Measurements from ENCODE around the gene LCN2. TPM values are rescaled to one million over a fixed set of nuclear protein-coding genes. Genes with fewer than 3 reads are reported as not detected.

The LCN2 gene
- total RNA-seq (10 to 100 TPM in 1 of 9 donors, 1 to 10 TPM in 4, under 1 TPM in 1, not detected in 3; 0.33 to 48.2 (median 1.2) TPM), polyA plus RNA-seq (1 to 10 TPM in 2 of 3 donors, under 1 TPM in 1; 0.37 to 1.9 (median 1.7) TPM)
- long read RNA-seq, donor 1 = 0 reads
- long read RNA-seq, donor 2 = 0 reads
- long read RNA-seq, donor 3 = 0 reads
- long read RNA-seq, donor 4 = 0 reads
- long read RNA-seq, donor 5 = 0 reads
- long read RNA-seq, donor 6 = 0 reads
- long read RNA-seq, donor 7 = 0 reads
- long read RNA-seq, donor 8, partial matches to known transcripts = 0 of 1 reads
- long read RNA-seq, donor 8, other reads (novel, unspliced or antisense) = 0 of 1 reads
- long read RNA-seq, donor 9 = 0 reads
- long read RNA-seq, donor 10 = 0 reads

DNA sequence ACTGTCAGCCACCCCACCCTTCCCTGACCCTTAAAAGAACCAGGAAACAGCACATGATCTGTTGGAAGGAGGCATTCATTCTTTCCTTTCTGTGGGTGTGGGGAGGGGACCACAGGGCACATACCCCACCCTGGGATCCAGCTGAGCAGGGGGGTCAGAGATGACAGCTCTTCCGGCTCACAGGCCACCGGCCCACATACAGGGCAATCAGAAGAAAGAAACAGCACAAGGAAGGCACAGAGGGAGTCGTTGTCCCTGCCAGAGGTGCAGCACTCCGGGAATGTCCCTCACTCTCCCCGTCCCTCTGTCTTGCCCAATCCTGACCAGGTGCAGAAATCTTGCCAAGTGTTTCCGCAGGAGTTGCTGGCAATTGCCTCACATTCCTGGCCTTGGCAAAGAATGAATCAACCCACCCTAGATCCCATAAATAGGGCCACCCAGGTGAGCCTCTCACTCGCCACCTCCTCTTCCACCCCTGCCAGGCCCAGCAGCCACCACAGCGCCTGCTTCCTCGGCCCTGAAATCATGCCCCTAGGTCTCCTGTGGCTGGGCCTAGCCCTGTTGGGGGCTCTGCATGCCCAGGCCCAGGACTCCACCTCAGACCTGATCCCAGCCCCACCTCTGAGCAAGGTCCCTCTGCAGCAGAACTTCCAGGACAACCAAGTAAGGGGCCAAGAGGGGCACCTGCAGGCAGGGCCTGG is at the start of gene LCN2:
Gene LCN2, plus strand, starts transcription at position 453 of the 701 bp plus-strand sequence. Its CDS starts 73 bp downstream, at position 526.
- Histone ChIP-seq H3K36me3 (replicated peaks in 1 of 2) (no peaks in the 10 kb centered on the region), H3K4me3 (no peak within 1 kb of the TSS)

DNA sequence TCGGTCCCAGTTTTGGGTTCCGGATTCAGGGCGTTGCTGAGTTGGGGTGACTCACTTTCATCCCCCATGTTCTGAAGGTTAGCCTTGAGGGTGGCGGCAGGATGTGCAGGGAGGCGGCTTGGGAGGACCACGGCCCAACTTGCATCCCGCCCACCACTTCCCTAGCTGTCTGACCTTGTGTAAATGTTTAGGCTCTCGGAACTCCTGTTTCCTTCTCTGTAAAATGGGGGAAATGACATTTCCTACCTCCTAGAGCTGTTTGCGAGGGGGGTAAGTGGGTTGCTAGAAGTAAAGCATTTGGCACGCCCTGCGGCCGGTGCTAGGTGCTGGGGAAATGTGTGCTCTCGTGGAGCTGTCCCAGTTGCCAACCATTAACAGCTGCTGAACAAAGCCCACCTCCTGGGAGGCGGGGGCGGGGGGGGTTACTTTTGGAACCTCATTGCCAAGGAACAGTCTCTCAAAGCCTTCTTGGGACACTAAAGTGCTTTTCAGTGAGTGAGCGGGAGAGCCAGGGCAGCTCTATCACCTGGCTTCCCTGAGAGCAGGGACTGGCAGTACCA is 49.2 kb upstream of the LCN2 start:
- WGBS, 4 donors = 39 to 50% (median 45%) methylated on average over 4 to 16 of the region's 16 CpGs
- Histone ChIP-seq H3K4me1 (replicated peaks in 1 of 2) (peaks cover 51 to 80% of the 10 kb centered on the region in 2 donors), H3K9me3 (replicated peaks in 1 of 3) (no peaks in the 10 kb centered on the region), H3K27me3 (no peaks in the 10 kb centered on the region), H3K36me3 (replicated peaks in 1 of 2) (peaks cover 0 to 37% of the 10 kb centered on the region in 2 donors), H3K27ac (peak overlapping the region; percentile 65 to 98 (median 93)), H3K4me3 (peak overlapping the region in 1 of 4 donors; percentile 56)
- intact Hi-C loops (cut with DNase I) = no loop called here
- TF ChIP-seq POLR2A (IDR thresholded peaks at IDR 0.05) = no peak
- TF ChIP-seq CTCF (IDR thresholded peaks at IDR 0.05) = no peak
- DNase-seq = peak in 3 of 7 donors; percentile 43 to 70 (median 45)

More for the DNA sequence above, at the start of gene LCN2:
- no peaks in the 10 kb centered on the region for H3K9me3 ChIP-seq (replicated peaks in 1 of 3)
- H3K4me1 ChIP-seq (replicated peaks in 1 of 2) = peaks cover 0 to 9% of the 10 kb centered on the region in 2 donors
- peak within 1 kb of the TSS in 1 of 5 donors; percentile 22 for H3K27ac ChIP-seq
- WGBS, 4 donors = 47 to 77% (median 52%) methylated on average over 3 to 9 of the region's 9 CpGs
- peak in 5 of 7 donors; percentile 55 to 75 (median 72) for DNase-seq
- H3K27me3 ChIP-seq = no peaks in the 10 kb centered on the region
- intact Hi-C loops (cut with DNase I) = no loop called here
- TF ChIP-seq CTCF (IDR thresholded peaks at IDR 0.05) (no peak), POLR2A (IDR thresholded peaks at IDR 0.05) (no peak)

DNA sequence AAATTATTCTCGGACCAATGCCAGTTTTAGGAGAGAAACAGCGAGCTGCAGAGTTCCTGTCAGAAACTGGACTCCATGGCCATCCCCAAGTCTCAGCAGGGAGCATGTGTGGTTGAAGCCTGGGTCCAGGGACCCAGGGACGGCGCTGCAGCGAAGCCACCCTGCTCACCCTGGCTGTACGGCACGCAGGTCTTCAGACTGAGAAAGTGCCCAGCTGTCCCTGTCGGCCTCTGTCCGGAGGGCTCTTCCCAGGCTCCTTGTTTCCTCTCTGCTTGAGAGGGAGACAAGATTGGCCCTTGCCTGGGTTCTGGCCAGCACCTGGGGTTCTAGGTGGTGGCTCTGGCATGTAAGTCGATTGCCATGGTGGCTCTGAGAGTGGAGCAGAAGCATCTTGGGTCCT is 48.7 kb upstream of the LCN2 start:
- WGBS, 4 donors = 84 to 92% (median 88%) methylated on average over 9 to 10 of the region's 10 CpGs

More for the DNA sequence above, 48.7 kb upstream of the LCN2 start:
- Histone ChIP-seq H3K4me3 (peak overlapping the region in 1 of 4 donors; percentile 56), H3K27ac (peak overlapping the region in 3 of 5 donors; percentile 92 to 98 (median 96)), H3K36me3 (replicated peaks in 1 of 2) (peaks cover 0 to 43% of the 10 kb centered on the region in 2 donors), H3K27me3 (no peaks in the 10 kb centered on the region), H3K4me1 (replicated peaks in 1 of 2) (peaks cover 47 to 74% of the 10 kb centered on the region in 2 donors), H3K9me3 (replicated peaks in 1 of 3) (no peaks in the 10 kb centered on the region)
- intact Hi-C loops (cut with DNase I) = no loop called here
- no peak for DNase-seq
- TF ChIP-seq POLR2A (IDR thresholded peaks at IDR 0.05) (no peak), CTCF (IDR thresholded peaks at IDR 0.05) (no peak)

All from adrenal gland (tissue), 19 donors.